ENCODE data around the gene IPCEF1. TPM values are rescaled to one million over a fixed set of nuclear protein-coding genes. Genes with fewer than 3 reads are reported as not detected.

Gene IPCEF1
- total and polyA plus RNA-seq, 4 donors, result 0.85 to 18.1 (median 3.6) TPM

DNA sequence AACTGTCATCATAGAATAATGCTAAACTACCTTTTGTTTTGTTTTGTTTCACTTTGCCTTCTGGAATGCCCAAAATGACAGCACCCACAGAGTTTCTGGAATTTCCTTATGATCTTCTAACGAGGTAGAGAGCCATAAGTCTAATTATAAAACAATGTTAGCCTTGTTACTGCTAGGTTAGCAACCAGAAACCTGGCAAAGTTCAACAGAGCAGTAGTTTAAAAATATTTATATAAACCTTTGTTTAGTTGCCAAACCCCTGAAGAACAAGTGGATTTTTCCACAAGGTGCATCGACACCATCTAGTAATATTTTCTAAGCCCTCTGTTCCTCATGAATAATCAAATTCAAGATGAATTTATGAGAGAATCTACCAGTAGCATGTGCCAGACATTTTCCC, 27.6 kb upstream of the IPCEF1 start:
- Histone ChIP-seq H3K27me3 (ENCODE audit: control insufficient read depth in 3 of 3, insufficient read depth in 3 of 3, low read length in 2 of 3) (no peaks in the 10 kb centered on the region), H3K4me3 (no peak overlapping the region), H3K9ac (ENCODE audit: insufficient read depth in 1 of 2, low read length in 2 of 2) (no peak overlapping the region), H3K4me1 (ENCODE audit: control insufficient read depth in 5 of 5, insufficient read depth in 5 of 5, low read length in 5 of 5) (no peaks in the 10 kb centered on the region), H3K36me3 (ENCODE audit: control insufficient read depth in 4 of 4, insufficient read depth in 4 of 4, low read length in 4 of 4) (no peaks in the 10 kb centered on the region), H3K27ac (ENCODE audit: low read depth in 1 of 2, low read length in 1 of 2) (no peak overlapping the region), H3K9me3 (ENCODE audit: control insufficient read depth in 4 of 4, insufficient read depth in 3 of 4, low read length in 3 of 4) (peaks cover 0 to 3% (median under 1%) of the 10 kb centered on the region in 4 donors)
- TF ChIP-seq CTCF (IDR thresholded peaks at IDR 0.05; ENCODE audit: control extremely low read depth, extremely low read depth), result no peak
- WGBS, 2 donors, result 57 to 72% methylated on average over 2 of the region's 2 CpGs
- DNase-seq (no peak), ATAC-seq (ENCODE audit: insufficient read depth, low FRiP score) (no peak)

DNA sequence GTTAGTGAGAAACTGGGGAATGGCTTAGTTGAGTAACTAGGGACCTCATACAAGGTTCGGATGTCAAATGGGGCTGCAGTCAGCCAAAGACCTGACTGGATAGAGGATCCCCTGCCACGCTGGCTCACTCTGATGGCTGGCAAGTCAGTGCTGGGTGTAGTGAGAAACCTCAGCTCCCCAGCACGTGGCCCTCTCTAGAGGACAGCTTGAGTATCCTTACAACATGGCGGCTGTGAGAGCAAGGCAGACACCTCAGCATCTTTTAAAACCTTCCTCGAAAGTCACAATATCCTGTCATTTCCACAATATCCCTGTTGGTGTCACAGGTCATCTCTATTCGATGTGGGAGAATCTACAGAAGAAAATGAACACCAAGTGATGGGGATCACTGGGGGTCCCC, 26.7 kb upstream of the IPCEF1 start:
- peaks cover 0 to 3% (median under 1%) of the 10 kb centered on the region in 4 donors for H3K9me3 ChIP-seq (ENCODE audit: control insufficient read depth in 4 of 4, insufficient read depth in 3 of 4, low read length in 3 of 4)
- ATAC-seq (ENCODE audit: insufficient read depth, low FRiP score) (no peak), DNase-seq (no peak)
- TF ChIP-seq CTCF (IDR thresholded peaks at IDR 0.05; ENCODE audit: control extremely low read depth, extremely low read depth), result no peak
- H3K36me3 ChIP-seq (ENCODE audit: control insufficient read depth in 4 of 4, insufficient read depth in 4 of 4, low read length in 4 of 4), result no peaks in the 10 kb centered on the region
- 94 to 97% methylated on average over 6 of the region's 6 CpGs for WGBS, 2 donors
- H3K27me3 ChIP-seq (ENCODE audit: control insufficient read depth in 3 of 3, insufficient read depth in 3 of 3, low read length in 2 of 3), result no peaks in the 10 kb centered on the region
- no peak overlapping the region for H3K9ac ChIP-seq (ENCODE audit: insufficient read depth in 1 of 2, low read length in 2 of 2)
- H3K4me3 ChIP-seq, result no peak overlapping the region
- H3K4me1 ChIP-seq (ENCODE audit: control insufficient read depth in 5 of 5, insufficient read depth in 5 of 5, low read length in 5 of 5), result peaks cover 0 to 4% (median 0%) of the 10 kb centered on the region in 5 donors
- H3K27ac ChIP-seq (ENCODE audit: low read depth in 1 of 2, low read length in 1 of 2), result no peak overlapping the region

DNA sequence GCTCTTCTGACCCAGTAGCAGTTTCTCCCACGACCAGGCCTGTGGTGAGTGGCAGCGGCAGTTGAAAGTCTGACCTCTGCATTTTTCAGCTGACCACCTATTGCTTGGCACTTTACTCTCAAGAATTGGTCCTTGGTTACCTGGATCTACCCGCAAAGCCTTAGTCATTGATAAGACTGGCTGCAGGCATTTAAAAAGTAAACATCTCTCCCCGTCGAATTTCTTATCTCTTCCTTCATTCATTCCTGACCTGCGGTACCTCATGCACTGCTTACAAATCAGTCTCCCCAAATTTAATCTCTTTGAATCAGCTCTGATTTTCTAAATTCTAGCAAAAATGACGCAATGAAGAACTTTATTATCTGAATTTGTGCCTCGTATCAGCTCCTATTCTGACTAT, 26.1 kb upstream of the IPCEF1 start:
- peaks cover 0 to 4% (median 0%) of the 10 kb centered on the region in 5 donors for H3K4me1 ChIP-seq (ENCODE audit: control insufficient read depth in 5 of 5, insufficient read depth in 5 of 5, low read length in 5 of 5)
- H3K36me3 ChIP-seq (ENCODE audit: control insufficient read depth in 4 of 4, insufficient read depth in 4 of 4, low read length in 4 of 4), result no peaks in the 10 kb centered on the region
- ATAC-seq (ENCODE audit: insufficient read depth, low FRiP score) (no peak), DNase-seq (no peak)
- peaks cover 0 to 3% (median under 1%) of the 10 kb centered on the region in 4 donors for H3K9me3 ChIP-seq (ENCODE audit: control insufficient read depth in 4 of 4, insufficient read depth in 3 of 4, low read length in 3 of 4)
- H3K4me3 ChIP-seq, result no peak overlapping the region
- no peaks in the 10 kb centered on the region for H3K27me3 ChIP-seq (ENCODE audit: control insufficient read depth in 3 of 3, insufficient read depth in 3 of 3, low read length in 2 of 3)
- H3K27ac ChIP-seq (ENCODE audit: low read depth in 1 of 2, low read length in 1 of 2), result no peak overlapping the region
- WGBS, 2 donors, result 77 to 91% methylated on average over 8 of the region's 8 CpGs
- no peak for TF ChIP-seq CTCF (IDR thresholded peaks at IDR 0.05; ENCODE audit: control extremely low read depth, extremely low read depth)
- no peak overlapping the region for H3K9ac ChIP-seq (ENCODE audit: insufficient read depth in 1 of 2, low read length in 2 of 2)

GRCh38 chr6:154381548-154381947, 24.9 kb upstream of the IPCEF1 start:
- no peak for ATAC-seq (ENCODE audit: insufficient read depth, low FRiP score)
- Histone ChIP-seq H3K9me3 (ENCODE audit: control insufficient read depth in 4 of 4, insufficient read depth in 3 of 4, low read length in 3 of 4) (peaks cover 0 to 3% (median under 1%) of the 10 kb centered on the region in 4 donors), H3K9ac (ENCODE audit: insufficient read depth in 1 of 2, low read length in 2 of 2) (no peak overlapping the region), H3K36me3 (ENCODE audit: control insufficient read depth in 4 of 4, insufficient read depth in 4 of 4, low read length in 4 of 4) (no peaks in the 10 kb centered on the region), H3K4me3 (no peak overlapping the region), H3K27ac (ENCODE audit: low read depth in 1 of 2, low read length in 1 of 2) (no peak overlapping the region), H3K4me1 (ENCODE audit: control insufficient read depth in 5 of 5, insufficient read depth in 5 of 5, low read length in 5 of 5) (peaks cover 0 to 4% (median 0%) of the 10 kb centered on the region in 5 donors), H3K27me3 (ENCODE audit: control insufficient read depth in 3 of 3, insufficient read depth in 3 of 3, low read length in 2 of 3) (no peaks in the 10 kb centered on the region)
- no peak for TF ChIP-seq CTCF (IDR thresholded peaks at IDR 0.05; ENCODE audit: control extremely low read depth, extremely low read depth)
- DNase-seq, result no peak
- WGBS, 2 donors, result 95 to 98% methylated on average over 4 of the region's 4 CpGs
